ENCODE data around the gene PRKAG2.

Gene PRKAG2

DNA sequence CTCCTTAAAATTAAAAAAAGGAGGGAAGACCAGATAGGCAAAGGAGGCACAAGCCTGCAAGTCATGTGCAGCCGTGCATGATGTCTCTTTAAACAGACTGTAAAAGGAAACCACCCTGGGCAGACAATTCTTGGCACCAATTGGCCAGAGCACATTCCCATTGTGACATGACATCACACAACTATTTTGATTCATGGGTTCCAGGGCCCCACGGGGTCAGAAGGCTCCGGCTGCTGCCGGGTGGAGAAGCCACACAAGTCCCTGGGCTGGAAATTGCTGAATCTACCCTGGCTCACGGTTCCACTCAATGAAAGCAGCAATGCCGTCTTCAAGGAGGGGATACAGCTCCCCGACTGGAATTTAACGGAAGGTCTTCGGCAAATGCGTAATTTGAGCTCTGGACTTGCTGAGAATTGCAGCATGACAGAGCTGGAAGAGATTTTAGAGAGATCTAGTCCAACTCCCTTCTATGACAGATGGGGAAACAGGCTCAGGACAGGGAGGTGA lies 140.5 kb downstream of the PRKAG2 start:
- in situ Hi-C loops (cut with MboI; ENCODE audit: low sequenced_read_pairs) = no loop called here

DNA sequence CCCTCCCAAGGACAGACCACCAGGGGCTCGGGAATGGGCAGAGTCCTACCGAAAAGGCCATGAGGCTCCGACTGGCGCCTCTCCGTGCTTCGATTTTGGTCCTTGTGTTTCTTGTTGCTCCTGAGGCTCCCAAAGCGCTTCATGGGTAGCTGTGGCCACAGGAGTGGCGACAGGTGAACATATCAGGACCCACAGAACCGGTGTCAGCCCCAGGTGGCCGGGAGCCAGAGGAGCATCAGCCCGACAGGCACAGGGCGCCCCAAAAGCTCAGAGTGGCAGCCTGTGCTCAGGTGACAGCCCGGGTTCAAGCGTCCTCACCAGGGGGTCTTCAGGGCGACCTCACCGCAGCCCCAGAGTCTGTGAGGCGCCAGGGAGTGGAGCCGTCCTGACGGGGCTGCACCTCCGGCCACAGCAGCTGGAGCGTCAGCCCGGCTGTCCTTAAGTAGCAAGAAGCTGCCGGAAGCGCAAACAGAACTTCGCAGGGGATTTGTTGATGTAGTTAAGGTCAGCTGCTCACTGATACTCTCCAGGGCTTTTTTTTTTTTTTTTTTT lies 141.0 kb downstream of the PRKAG2 start:
- in situ Hi-C loops (cut with MboI; ENCODE audit: low sequenced_read_pairs) = no loop called here

DNA sequence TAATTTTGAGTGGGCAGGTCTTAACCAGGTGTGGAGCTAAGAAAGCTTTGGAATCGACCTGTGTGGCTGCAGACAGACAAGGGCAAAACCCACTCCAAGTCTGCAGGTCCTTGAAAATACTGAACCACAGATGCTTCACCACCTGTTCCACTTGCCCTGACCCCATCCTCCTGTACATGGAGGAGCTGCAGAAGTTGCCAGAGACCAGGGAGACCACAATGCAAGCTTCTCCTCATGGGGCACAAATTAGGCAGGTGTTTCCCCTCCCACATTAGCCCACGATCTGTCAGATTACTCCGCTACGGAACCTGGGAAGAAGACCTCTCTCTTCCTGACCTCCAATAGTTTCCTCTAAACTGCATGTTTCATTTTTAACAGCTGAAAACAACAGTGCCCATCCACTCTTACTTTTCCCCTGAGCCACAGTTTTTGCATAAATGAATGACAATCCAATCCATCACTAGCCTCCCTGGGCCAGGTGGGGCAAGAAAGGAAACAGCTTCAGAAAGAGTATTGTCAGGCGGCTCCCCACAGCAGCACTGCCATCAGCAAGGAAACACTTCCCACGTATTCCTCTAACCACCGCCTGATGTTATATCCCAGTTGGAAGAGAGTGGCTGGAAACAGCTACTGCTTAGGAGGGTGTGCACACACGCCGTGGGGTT lies 141.6 kb downstream of the PRKAG2 start:
- in situ Hi-C loops (cut with MboI; ENCODE audit: low sequenced_read_pairs) = no loop called here

DNA sequence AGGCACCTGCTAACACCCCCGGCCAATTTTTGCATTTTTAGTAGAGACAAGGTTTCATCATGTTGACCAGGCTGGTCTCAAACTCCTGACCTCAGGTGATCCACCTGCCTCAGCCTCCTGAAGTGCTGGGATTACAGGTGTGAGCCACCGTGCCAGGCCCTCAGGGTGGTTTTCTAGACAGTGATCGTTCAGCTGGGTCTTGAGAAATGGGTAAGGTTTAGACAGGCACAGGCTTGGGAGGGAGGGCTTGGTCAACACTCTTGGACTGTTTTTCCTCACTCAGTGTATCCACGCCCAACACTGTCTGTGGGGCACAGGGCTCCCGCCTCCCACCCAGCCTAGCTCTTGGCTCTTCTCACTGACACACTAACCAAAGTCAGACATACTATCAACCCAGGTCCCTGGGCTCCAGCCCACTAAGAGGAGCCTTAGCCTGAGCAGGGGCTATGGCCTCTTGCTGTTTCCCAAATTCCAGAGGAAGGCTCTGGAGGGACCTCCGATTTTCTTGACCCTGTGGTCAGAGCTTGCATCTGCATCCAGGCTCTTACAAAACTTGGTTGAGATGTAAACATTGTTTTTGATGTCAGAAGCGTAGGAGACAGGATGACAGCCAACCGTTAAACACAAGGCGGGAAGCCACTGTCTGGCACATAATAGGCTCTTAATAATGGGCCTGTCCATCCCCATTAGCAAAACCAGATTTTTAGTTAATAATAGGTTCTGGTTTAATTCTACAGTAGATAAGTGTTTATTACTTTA lies 143.9 kb downstream of the PRKAG2 start:
- in situ Hi-C loops (cut with MboI; ENCODE audit: low sequenced_read_pairs) = no loop called here

DNA sequence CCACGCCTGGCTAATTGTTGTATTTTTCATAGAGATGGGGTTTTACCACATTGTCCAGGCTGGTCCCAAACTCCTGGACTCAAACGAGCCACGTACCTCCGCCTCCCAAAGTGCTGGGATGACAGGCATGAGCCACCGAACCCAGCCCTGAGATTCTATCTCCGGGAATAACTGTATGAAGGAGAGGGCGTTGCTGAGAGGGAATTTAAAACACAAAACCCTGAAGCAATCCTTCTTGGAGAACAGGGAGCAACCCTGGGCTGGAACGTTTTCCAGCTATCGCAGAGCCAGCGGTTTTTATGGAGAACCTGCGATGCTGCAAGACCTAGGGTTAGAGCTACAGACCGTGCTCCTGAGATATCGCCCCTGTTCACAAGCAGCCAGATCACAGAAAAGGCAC lies 144.6 kb downstream of the PRKAG2 start:
- in situ Hi-C loops (cut with MboI; ENCODE audit: low sequenced_read_pairs) = no loop called here

DNA sequence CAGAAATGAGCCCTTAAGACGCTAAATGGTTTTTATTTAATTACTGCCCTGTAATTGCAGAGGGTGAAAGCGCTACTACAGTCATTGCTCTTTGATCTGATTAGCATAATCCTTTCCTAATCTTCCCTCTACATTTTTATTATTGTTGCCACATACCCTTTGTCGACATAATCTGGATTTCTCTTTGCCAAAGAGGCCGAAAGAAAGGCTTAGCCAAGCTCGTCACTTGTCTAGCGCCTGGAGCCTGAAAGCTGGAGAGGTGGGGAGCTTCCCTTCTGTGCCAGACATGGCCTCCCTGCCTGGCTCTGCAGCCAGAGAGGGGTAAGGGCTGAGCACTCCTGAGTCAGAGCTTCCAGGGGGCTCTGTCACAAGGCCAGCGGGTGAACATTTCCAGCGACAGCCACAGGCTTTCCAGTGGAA lies 145.9 kb downstream of the PRKAG2 start:
- in situ Hi-C loops (cut with MboI; ENCODE audit: low sequenced_read_pairs) = no loop called here

DNA sequence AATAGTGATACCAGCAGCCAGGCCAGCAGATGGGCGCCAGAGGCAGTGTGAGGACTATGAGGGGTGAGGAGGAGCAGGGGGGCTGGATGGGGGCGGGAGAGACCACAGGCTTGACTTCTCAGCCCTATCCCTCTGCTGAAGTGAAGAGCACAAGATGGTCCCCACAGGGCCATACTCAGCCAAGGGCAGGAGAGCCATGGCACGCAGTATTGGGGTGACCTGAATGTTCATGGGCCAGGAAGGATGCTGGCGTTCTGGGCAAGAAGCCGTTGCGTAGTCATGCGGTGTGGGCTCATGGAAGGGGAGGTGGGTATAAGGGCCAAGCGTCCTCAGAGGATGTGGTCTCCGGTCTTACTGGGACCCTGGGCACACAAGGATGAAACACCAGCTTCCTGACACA lies 146.3 kb downstream of the PRKAG2 start:
- in situ Hi-C loops (cut with MboI; ENCODE audit: low sequenced_read_pairs) = no loop called here

DNA sequence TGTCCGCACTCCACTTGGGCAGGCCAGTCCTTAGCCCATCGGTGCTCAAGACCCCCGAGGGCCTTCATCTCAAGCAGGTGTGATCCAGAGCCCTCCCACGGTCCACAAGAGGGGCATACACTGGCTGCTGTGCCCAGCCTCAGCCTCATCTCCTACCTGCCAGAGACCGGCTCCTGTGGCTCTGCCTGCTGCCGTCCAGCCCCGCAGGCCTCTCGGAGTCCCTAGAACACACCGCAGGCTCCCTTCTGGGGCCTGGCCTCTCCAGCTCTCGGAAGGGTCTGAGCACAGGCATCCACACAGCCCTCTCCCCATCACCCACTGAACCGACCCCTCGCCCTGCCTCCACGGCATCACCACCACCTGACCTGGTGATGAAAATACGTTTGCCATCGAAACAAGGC lies 147.4 kb downstream of the PRKAG2 start:
- in situ Hi-C loops (cut with MboI; ENCODE audit: low sequenced_read_pairs) = no loop called here

DNA sequence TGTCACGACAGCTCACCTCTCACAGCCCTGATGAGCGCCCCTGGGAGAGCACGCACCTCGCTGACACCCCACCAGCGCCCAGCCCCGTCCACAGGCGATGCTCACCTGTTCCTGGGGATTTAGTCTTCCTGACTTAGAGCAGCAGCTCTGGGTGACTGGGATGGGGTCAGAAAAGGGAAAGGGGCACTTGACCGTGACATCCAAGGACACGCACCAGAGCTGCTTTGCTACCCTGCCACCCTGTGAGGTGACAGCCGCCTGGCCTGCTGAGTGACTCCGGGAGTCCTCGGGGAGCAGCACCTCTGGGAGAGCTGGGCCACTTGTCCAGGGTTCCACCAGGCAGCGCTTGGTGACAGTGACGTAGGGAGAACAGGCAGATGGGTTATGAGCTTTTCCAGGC lies 148.2 kb downstream of the PRKAG2 start:
- in situ Hi-C loops (cut with MboI; ENCODE audit: low sequenced_read_pairs) = no loop called here

DNA sequence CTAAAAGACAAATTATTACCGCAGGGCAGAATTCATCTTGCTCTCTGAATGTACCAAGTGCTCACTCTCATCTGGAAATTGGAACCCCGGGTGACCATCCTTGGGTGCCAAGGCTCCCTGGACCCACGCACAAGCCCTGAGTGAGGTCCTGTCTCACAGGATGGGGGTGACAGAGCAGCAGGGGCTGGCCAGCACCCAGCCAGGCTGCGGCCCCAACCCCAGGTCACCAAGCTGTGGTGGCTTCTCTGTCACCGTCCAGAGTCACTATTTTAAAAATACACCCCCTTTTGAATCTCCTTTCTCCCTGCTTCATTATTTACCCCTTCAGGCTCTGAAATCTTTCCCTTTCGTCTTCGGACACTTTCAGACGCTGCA lies 148.6 kb downstream of the PRKAG2 start:
- in situ Hi-C loops (cut with MboI; ENCODE audit: low sequenced_read_pairs) = no loop called here

DNA sequence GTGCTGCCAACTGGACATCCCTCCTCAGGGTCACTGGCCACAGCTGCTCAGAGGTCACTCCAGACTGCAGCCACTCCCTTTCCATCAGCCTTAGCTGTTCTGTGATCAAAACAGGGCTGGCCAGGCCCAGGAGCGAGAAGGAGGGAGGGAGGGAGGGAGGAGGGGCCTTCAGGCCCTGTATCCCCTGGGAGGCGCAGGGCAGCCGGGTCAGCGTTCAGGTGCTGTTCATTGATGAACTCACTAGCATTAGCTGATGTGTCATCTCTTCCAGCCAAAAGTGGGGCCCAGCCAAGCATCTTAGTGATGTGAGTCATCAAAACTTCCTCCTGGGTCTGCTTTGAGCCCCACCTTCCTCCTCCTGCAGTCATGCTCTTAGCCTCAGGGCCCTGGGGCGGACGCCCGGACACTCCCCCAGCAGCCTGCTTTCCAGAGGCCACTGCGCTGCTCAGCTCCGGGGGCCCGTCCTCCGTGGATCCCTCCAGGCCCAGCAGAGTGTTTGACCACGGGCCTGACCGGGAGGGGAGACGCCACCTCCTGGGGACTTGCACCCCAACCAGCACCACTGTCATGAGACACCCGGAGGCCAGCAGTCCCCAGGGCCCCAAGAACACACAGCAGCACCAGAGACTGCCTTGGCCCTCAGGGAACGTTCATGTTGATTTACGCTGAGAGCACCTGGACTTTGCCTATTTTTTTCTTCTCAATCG lies 149.2 kb downstream of the PRKAG2 start:
- in situ Hi-C loops (cut with MboI; ENCODE audit: low sequenced_read_pairs) = no loop called here

DNA sequence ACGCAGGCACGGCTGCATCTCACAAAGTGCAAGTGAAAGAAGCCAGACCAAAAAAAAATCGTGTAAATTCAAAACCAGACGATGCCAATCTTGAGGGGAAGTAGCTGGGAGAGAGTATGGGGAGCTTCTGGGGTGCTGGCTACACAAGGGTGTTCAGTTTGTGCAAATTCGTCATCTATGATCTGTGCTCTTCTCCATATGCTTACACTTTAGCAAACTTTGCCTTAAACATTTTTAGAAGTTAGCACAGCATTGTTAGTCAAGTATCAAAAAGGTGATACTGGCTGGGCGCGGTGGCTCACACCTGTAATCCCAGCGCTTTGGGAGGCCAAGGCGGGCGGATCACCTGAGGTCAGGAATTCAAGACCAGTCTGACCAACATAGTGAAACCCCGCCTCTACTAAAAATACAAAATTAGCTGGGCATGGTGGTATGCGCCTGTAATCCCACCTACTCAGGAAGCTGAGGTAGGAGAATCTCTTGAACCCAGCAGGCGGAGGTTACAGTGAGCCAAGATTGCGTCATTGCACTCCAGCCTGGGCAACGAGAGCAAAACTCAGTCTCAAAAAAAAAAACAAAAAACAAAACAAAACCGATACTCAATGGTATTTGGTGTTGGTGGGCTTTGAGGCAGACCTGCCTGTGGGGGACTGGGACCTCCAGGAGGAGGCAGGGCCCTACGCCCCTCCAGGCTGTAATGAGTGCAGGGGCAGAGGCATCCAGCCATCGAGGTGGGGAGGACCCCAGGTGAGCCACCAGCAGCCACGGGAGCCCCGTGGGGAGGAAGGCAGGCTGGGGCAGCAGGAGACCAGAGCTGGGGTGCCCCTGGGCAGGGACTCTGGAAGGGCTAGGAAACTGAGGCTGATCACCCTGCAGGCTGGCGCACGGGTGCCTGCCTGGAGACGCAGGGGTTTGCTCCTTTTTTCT lies 150.0 kb downstream of the PRKAG2 start:
- in situ Hi-C loops (cut with MboI; ENCODE audit: low sequenced_read_pairs) = no loop called here

DNA sequence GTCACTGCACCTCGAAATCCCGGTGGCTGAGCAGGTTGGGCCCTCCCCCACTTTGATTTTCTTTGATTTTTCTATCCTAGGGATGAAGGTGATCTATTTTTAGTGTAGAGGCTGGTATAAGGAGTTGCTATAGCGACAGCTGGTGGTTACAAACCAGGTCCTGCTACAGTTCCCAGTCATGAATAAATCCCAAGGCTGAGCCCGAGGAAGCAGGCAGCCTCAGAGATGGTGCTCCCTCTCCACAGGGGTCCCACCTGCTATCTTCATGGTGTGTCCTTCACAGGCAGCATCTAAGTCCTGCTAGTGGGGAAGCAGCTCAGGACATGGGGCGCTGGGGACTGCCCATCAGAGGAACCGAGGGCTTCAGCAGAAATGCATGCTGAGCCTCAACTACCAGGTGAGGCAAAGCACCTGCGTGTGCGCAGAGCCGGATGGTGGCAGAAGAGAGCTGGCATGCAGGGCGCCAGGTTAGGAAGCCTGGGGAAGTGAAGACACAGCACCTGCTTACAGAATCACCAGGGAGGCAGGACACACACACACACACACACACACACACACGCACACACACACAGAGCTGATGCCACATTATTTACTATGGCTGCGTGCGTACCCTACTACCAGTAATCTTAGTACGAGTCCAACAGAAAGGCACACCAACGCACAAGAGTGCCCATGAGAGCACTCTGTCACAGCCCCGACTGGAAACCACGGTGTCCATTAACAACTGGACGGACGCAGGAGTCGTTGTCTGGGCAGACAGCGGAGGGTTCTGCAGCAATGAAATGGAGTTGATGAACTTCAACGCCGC lies 150.9 kb downstream of the PRKAG2 start:
- in situ Hi-C loops (cut with MboI; ENCODE audit: low sequenced_read_pairs) = no loop called here

DNA sequence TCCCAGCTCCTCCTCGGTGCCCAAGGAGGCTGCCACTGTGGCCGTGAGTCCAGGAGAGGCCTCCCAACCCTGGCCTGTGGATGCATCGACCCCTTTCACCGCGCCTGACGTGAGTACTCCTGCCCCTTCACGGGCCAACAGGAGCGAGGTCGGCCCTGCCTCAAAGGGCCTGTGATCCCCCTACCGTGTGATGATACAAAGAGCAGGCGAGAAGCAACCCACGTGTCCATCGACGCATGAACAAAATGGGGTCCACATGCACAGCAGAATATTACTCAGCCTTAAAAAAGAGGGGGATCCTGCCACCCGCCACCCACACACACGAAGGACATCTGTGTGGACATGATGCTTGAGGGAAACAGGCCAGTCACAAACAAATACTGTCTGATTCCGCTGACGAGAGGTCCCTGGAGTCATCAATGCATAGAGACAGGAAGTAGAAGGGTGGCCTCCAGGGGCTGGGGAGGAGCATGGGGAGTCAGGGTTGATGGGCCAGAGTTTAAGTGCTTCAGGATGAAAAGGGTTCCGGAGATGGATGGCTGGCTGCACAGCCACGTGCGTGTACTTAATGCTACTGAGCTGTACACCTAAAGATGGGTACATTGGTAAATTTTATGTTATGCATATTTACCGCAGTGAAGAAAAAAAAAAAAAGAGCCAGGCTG lies 151.9 kb downstream of the PRKAG2 start:
- in situ Hi-C loops (cut with MboI; ENCODE audit: low sequenced_read_pairs) = no loop called here

DNA sequence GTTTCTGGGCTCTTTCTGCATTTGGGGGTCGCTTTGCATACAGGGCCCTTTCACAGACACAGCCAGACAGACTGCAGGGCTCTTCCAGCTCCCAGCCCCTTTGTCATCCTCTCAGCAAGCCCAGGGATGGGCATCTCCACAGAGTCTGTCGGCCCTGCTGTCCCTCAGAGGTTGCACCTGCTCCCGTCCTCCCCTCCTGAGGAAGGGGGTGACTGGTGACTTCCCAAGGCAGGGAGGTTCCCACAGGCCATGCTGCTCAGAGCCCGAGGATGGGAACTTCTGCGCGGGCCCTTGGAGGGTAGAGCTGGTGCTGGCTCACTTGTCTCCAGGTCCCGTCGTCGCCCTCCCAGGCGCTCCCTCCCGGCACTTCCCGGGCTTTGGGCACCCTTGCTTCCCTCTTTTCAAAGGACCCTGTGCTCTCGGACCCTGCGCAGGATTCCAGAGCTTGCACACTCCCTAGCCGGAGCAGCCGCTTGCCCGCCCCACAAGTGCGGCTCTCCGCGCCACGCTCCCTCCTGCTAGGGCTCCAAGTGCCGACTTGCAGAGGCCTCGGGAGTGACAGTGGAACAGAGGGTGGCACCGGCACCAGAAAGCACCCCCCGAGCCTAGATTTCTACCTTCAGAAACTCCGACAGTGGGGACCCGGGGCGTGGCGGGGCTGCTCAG lies 152.5 kb downstream of the PRKAG2 start:
- in situ Hi-C loops (cut with MboI; ENCODE audit: low sequenced_read_pairs) = no loop called here

DNA sequence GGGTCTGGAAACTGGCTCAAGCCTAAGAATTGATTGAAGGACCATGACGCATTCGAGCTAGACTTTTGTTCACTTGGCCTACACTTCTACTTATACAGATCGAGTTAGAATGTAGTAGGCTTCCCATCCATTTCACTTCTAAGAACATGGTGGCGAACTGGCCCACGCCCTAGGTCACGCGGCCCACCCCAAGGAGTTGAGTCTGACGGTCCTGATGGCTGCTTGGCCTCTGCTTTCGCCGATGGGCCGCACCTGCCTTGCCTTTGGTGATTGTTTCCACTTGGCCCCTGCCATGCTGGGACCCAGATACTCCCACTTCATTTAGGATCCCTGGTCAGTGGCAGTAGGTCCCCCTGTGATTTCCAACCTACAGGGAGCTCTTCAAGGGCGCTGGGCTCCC lies 153.6 kb downstream of the PRKAG2 start:
- in situ Hi-C loops (cut with MboI; ENCODE audit: low sequenced_read_pairs) = no loop called here

DNA sequence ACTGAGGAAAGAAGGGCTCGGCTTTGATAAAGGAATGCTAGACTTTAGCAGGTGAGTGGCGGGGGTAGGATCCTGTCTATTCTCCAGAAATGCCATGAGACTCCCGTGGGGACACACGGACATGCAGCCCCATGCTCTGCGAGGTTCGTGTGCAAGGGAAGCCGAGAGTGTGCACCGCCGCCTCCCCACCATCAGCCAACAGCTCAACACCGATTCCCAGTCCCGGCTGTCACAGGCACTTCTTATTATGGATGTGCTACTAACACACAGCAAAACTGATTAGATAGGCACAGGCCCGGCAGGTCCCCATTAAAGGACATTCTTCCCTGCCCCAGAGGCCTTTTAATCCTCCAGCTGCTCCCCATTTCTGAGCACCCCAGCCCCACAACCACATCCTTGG lies 154.4 kb downstream of the PRKAG2 start:
- in situ Hi-C loops (cut with MboI; ENCODE audit: low sequenced_read_pairs) = no loop called here

DNA sequence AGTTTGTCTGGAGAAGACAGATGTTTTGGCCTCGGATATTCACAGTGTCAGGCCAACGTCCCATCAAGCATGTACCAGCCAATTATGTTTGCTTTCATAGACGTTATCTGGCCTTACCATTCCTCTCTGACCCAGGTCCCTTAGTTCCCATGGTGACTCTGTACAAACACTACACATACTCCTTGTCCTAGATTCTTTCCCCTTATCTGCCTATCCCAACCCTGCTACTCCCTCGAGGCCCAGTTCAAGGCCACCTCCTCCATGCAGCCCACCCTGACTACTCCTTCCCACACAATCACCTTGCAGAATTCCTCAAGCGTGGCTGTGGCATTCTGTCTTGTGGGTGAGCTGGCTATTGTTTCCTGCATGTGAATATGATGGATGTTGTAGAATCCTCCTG lies 155.2 kb downstream of the PRKAG2 start:
- in situ Hi-C loops (cut with MboI; ENCODE audit: low sequenced_read_pairs) = no loop called here

DNA sequence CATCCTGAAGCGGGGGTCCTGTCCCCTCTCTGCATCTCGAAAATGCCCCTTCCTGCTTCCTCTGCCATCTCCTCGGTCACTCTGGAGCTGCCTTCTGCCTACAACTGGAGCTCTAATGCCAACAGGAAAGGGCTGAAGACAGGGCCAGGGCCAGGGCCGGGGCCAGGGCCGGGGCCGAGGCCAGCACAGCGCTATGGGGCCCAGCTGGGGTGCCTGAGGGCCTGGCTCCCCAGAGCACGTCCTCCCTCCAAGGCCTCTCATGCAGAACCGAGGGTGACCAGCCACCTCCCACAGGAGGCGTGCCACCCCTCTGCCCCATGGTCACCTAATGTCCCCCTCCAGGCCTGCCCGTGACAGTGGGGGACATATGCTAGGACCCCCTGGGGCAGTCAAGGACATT lies 155.7 kb downstream of the PRKAG2 start:
- in situ Hi-C loops (cut with MboI; ENCODE audit: low sequenced_read_pairs) = no loop called here

Measured in HL-60/S4 (cell line).